ENCODE data around the gene MGMT. TPM values are rescaled to one million over a fixed set of nuclear protein-coding genes. Genes with fewer than 3 reads are reported as not detected.
A peak's percentile ranks its signal among the peaks of the same experiment; 100 is the strongest.

Gene MGMT
- total RNA-seq, 4 donors from 2014 or later = 25.6 to 32.2 (median 29.5) TPM

GRCh38 chr10:129771576-129771975, 304.5 kb downstream of the MGMT start:
- H3K4me3 ChIP-seq = no peak overlapping the region
- peaks cover 17% of the 10 kb centered on the region for H3K36me3 ChIP-seq
- 95% methylated on average over 12 of the region's 15 CpGs for WGBS
- H3K27ac ChIP-seq = no peak overlapping the region
- H3K27me3 ChIP-seq = no peaks in the 10 kb centered on the region
- TF ChIP-seq CTCF (IDR thresholded peaks at IDR 0.05) (no peak), POLR2AphosphoS5 (IDR thresholded peaks at IDR 0.05) (no peak), POLR2A (IDR thresholded peaks at IDR 0.05) (no peak), EP300 (IDR thresholded peaks at IDR 0.05) (no peak)
- no peaks in the 10 kb centered on the region for H3K4me1 ChIP-seq
- H3K9me3 ChIP-seq = no peaks in the 10 kb centered on the region
- peak; percentile 35 to 58 for DNase-seq (ENCODE audit: low spot score in 2 of 2)

GRCh38 chr10:129771991-129772431, 305.0 kb downstream of the MGMT start:
- 95% methylated on average over 11 of the region's 13 CpGs for WGBS
- Histone ChIP-seq H3K4me1 (no peaks in the 10 kb centered on the region), H3K27ac (no peak overlapping the region), H3K4me3 (no peak overlapping the region), H3K36me3 (peaks cover 17% of the 10 kb centered on the region), H3K27me3 (no peaks in the 10 kb centered on the region), H3K9me3 (no peaks in the 10 kb centered on the region)
- peak; percentile 40 to 65 for DNase-seq (ENCODE audit: low spot score in 2 of 2)
- TF ChIP-seq POLR2A (IDR thresholded peaks at IDR 0.05) (no peak), CTCF (IDR thresholded peaks at IDR 0.05) (no peak), POLR2AphosphoS5 (IDR thresholded peaks at IDR 0.05) (no peak), EP300 (IDR thresholded peaks at IDR 0.05) (no peak)

- Histone ChIP-seq H3K36me3 (peaks cover 17% of the 10 kb centered on the region), H3K4me1 (no peaks in the 10 kb centered on the region), H3K9me3 (no peaks in the 10 kb centered on the region), H3K4me3 (no peak overlapping the region), H3K27ac (no peak overlapping the region), H3K27me3 (no peaks in the 10 kb centered on the region)
- TF ChIP-seq EP300 (IDR thresholded peaks at IDR 0.05) = no peak
- no peak for TF ChIP-seq CTCF (IDR thresholded peaks at IDR 0.05)
- TF ChIP-seq POLR2AphosphoS5 (IDR thresholded peaks at IDR 0.05) = no peak
- no peak for TF ChIP-seq POLR2A (IDR thresholded peaks at IDR 0.05)
- DNase-seq (ENCODE audit: low spot score in 2 of 2) = peak; percentile 29 to 68
- WGBS = 69% methylated on average over 8 of the region's 17 CpGs
Measured at GRCh38 chr10:129772468-129773358, 305.7 kb downstream of the MGMT start.

- Histone ChIP-seq H3K4me3 (no peak overlapping the region), H3K9me3 (no peaks in the 10 kb centered on the region), H3K4me1 (no peaks in the 10 kb centered on the region), H3K27ac (no peak overlapping the region), H3K27me3 (no peaks in the 10 kb centered on the region), H3K36me3 (peaks cover 16% of the 10 kb centered on the region)
- DNase-seq (ENCODE audit: low spot score in 2 of 2) = peak; percentile 39 to 62
- 91% methylated on average over 3 of the region's 11 CpGs for WGBS
- TF ChIP-seq EP300 (IDR thresholded peaks at IDR 0.05) (no peak), POLR2AphosphoS5 (IDR thresholded peaks at IDR 0.05) (no peak), POLR2A (IDR thresholded peaks at IDR 0.05) (no peak), CTCF (IDR thresholded peaks at IDR 0.05) (no peak)
Measured at GRCh38 chr10:129773359-129773990, 306.4 kb downstream of the MGMT start.
